Liver (tissue), 3 donors: ENCODE measurements around the gene ATP2B2.

Experiments
- HNF4A ChIP-seq, 2 donors: conservative IDR thresholded peaks; 2 replicates each; pipeline ENCODE4 v1.6.1; 2016; ENCODE audit warnings: antibody characterized with exemption in 2 of 2, mild to moderate bottlenecking in 2 of 2
- TF ChIP-seq, protein P1 (sequence below): fragments of 150-350 bp; IDR thresholded peaks from 2 replicates; pipeline ENCODE4 v1.5.1; 2017; ENCODE audit warnings: improper control_type of control experiment, low read depth, low read length; ENCODE audit not compliant: missing input control
- donor health status: healthy.
- donor health status: healthy.

DNA sequence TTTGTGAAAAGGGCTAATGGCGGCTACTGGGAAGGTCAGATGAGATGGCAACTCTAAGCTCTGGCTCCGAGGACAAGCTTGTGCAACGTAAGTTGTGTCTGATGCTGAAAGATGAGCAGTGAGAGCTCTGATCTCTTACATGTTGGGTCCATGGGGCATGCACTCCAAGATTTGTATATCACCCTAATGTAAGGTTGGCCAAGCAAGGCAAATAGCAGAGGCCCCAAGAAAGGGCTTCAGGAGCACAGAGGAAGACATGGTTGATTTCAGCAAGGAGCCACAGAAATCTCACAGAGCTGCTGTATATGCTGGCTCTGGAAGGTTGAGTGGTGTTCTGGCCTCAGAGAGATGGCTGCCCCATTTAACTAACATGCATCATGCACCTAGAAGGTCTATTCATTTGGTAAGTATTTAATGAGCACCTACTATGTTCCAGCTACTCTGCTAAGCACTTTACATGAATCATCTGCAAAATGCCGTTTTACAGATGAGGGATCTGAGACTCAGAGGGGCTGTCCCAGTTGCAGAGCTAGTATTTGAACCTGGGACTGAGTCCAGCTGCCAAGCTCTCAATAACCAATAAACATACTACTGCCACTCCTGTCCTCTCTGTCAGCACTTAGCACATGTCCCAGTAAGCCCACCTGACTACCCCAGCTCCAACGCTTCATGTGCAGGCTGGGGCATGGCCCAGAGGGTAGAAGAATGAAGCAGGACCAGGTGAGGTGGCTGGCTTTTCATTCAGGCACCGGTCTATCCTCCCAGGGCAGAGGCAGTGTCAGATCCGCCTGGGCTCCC lies 27.8 kb upstream of the ATP2B2 start:
- TF ChIP-seq, protein P1, sequence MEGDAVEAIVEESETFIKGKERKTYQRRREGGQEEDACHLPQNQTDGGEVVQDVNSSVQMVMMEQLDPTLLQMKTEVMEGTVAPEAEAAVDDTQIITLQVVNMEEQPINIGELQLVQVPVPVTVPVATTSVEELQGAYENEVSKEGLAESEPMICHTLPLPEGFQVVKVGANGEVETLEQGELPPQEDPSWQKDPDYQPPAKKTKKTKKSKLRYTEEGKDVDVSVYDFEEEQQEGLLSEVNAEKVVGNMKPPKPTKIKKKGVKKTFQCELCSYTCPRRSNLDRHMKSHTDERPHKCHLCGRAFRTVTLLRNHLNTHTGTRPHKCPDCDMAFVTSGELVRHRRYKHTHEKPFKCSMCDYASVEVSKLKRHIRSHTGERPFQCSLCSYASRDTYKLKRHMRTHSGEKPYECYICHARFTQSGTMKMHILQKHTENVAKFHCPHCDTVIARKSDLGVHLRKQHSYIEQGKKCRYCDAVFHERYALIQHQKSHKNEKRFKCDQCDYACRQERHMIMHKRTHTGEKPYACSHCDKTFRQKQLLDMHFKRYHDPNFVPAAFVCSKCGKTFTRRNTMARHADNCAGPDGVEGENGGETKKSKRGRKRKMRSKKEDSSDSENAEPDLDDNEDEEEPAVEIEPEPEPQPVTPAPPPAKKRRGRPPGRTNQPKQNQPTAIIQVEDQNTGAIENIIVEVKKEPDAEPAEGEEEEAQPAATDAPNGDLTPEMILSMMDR = no peak
- TF ChIP-seq HNF4A (conservative IDR thresholded peaks at IDR 0.05) = no peak
